Stimulated activated effector memory CD8-positive, alpha-beta T cell treated with anti-CD3 and anti-CD28 coated beads, Interleukin-12 subunit alpha, Interleukin-12 subunit beta, amount 100 ng/mL, for 72 hours (primary cell): ENCODE results near the gene CNTFR.

ENCODE experiments used
- ATAC-seq: fragments of 150-1000 bp; cut with Tn5 transposase; 2 replicates; pipeline ENCODE4 v1.10.0; 2021
- DNase-seq, 2 donors: peaks; one replicate each; pipeline ENCODE4 v3.0.0; 2021 to 2022; ENCODE audit warnings: low spot score in 2 of 2
- H3K27ac Mint-ChIP-seq: one replicate; pipeline ENCODE4 v1.8.0; 2022; ENCODE audit warnings: mild to moderate bottlenecking, mixed read lengths
- H3K36me3 Mint-ChIP-seq: one replicate; pipeline ENCODE4 v1.8.0; 2022; ENCODE audit warnings: mild to moderate bottlenecking, mixed read lengths
- H3K4me1 Mint-ChIP-seq: one replicate; pipeline ENCODE4 v1.8.0; 2022; ENCODE audit warnings: mixed read lengths
- H3K4me3 Mint-ChIP-seq: one replicate; pipeline ENCODE4 v1.8.0; 2022; ENCODE audit warnings: mild to moderate bottlenecking, mixed read lengths
- H3K9me3 Mint-ChIP-seq: one replicate; pipeline ENCODE4 v1.8.0; 2022; ENCODE audit warnings: mixed read lengths

CNTFR gene

GRCh38 chr9:34606190-34606589 is 16.7 kb upstream of the CNTFR start:
- Mint-ChIP-seq H3K36me3 (no peaks in the 10 kb centered on the region), H3K4me1 (peaks cover 9% of the 10 kb centered on the region), H3K27ac (no peak overlapping the region), H3K9me3 (no peaks in the 10 kb centered on the region), H3K4me3 (no peak overlapping the region)
- no peak for DNase-seq
- ATAC-seq: no peak

GRCh38 chr9:34603610-34604231 is 14.2 kb upstream of the CNTFR start:
- no peaks in the 10 kb centered on the region for H3K4me1 Mint-ChIP-seq

GRCh38 chr9:34601937-34602573 is 12.5 kb upstream of the CNTFR start:
- ATAC-seq: no peak
- no peak overlapping the region for H3K27ac Mint-ChIP-seq
- no peaks in the 10 kb centered on the region for H3K36me3 Mint-ChIP-seq
- H3K9me3 Mint-ChIP-seq: no peaks in the 10 kb centered on the region
- no peak for DNase-seq
- H3K4me1 Mint-ChIP-seq: no peaks in the 10 kb centered on the region
- no peak overlapping the region for H3K4me3 Mint-ChIP-seq

More at GRCh38 chr9:34603610-34604231, 14.2 kb upstream of the CNTFR start:
- H3K36me3 Mint-ChIP-seq: no peaks in the 10 kb centered on the region
- peak; percentile 77 to 90 for DNase-seq
- no peak overlapping the region for H3K27ac Mint-ChIP-seq
- H3K9me3 Mint-ChIP-seq: no peaks in the 10 kb centered on the region
- H3K4me3 Mint-ChIP-seq: no peak overlapping the region
- ATAC-seq: peak; percentile 89

GRCh38 chr9:34600908-34601307 is 11.4 kb upstream of the CNTFR start:
- Mint-ChIP-seq H3K9me3 (no peaks in the 10 kb centered on the region), H3K27ac (no peak overlapping the region), H3K4me1 (no peaks in the 10 kb centered on the region), H3K36me3 (no peaks in the 10 kb centered on the region), H3K4me3 (no peak overlapping the region)
- ATAC-seq (no peak), DNase-seq (no peak)

- H3K27ac Mint-ChIP-seq: no peak overlapping the region
- no peak overlapping the region for H3K4me3 Mint-ChIP-seq
- no peaks in the 10 kb centered on the region for H3K9me3 Mint-ChIP-seq
- ATAC-seq: no peak
- no peaks in the 10 kb centered on the region for H3K36me3 Mint-ChIP-seq
- no peaks in the 10 kb centered on the region for H3K4me1 Mint-ChIP-seq
- no peak for DNase-seq
These were observed 10.0 kb upstream of the CNTFR start for GRCh38 chr9:34599546-34599945.

GRCh38 chr9:34594177-34594576 is 4.7 kb upstream of the CNTFR start:
- no peak for ATAC-seq
- Mint-ChIP-seq H3K27ac (no peak overlapping the region), H3K4me3 (no peak overlapping the region), H3K36me3 (no peaks in the 10 kb centered on the region), H3K4me1 (peaks cover 23% of the 10 kb centered on the region), H3K9me3 (no peaks in the 10 kb centered on the region)
- no peak for DNase-seq

GRCh38 chr9:34592895-34593601 is 3.5 kb upstream of the CNTFR start:
- DNase-seq (no peak), ATAC-seq (peak; percentile 27)
- Mint-ChIP-seq H3K9me3 (no peaks in the 10 kb centered on the region), H3K4me1 (peaks cover 33% of the 10 kb centered on the region), H3K27ac (no peak overlapping the region), H3K36me3 (no peaks in the 10 kb centered on the region), H3K4me3 (peak overlapping the region; percentile 73)

- DNase-seq: no peak
- Mint-ChIP-seq H3K27ac (no peak overlapping the region), H3K9me3 (no peaks in the 10 kb centered on the region), H3K4me3 (peak overlapping the region; percentile 73), H3K36me3 (no peaks in the 10 kb centered on the region), H3K4me1 (peaks cover 33% of the 10 kb centered on the region)
- ATAC-seq: no peak
These were observed 2.7 kb upstream of the CNTFR start for GRCh38 chr9:34591917-34592866.

GRCh38 chr9:34591248-34591916 is 1.9 kb upstream of the CNTFR start:
- ATAC-seq (peak; percentile 74), DNase-seq (peak; percentile 86 to 93)
- H3K36me3 Mint-ChIP-seq: no peaks in the 10 kb centered on the region
- H3K9me3 Mint-ChIP-seq: no peaks in the 10 kb centered on the region
- H3K27ac Mint-ChIP-seq: no peak overlapping the region
- peaks cover 33% of the 10 kb centered on the region for H3K4me1 Mint-ChIP-seq
- peak overlapping the region; percentile 73 for H3K4me3 Mint-ChIP-seq

- Mint-ChIP-seq H3K4me1 (peaks cover 33% of the 10 kb centered on the region), H3K36me3 (no peaks in the 10 kb centered on the region), H3K9me3 (no peaks in the 10 kb centered on the region), H3K27ac (no peak overlapping the region), H3K4me3 (peak overlapping the region; percentile 73)
- peak; percentile 6 for ATAC-seq
- peak in 1 of 2 donors; percentile 63 for DNase-seq
These were observed 1.1 kb upstream of the CNTFR start for GRCh38 chr9:34590381-34591247.

GRCh38 chr9:34588671-34589635 is 571 bp downstream of the CNTFR start:
- no peaks in the 10 kb centered on the region for H3K9me3 Mint-ChIP-seq

GRCh38 chr9:34587271-34587670 is 2.3 kb downstream of the CNTFR start:
- no peak overlapping the region for H3K27ac Mint-ChIP-seq
- H3K4me3 Mint-ChIP-seq: no peak overlapping the region
- no peaks in the 10 kb centered on the region for H3K36me3 Mint-ChIP-seq
- ATAC-seq (peak; percentile 58), DNase-seq (no peak)
- H3K4me1 Mint-ChIP-seq: peaks cover 27% of the 10 kb centered on the region
- no peaks in the 10 kb centered on the region for H3K9me3 Mint-ChIP-seq

More at GRCh38 chr9:34588671-34589635, 571 bp downstream of the CNTFR start:
- H3K27ac Mint-ChIP-seq: no peak overlapping the region
- H3K4me3 Mint-ChIP-seq: peak overlapping the region; percentile 12
- H3K36me3 Mint-ChIP-seq: no peaks in the 10 kb centered on the region
- peaks cover 33% of the 10 kb centered on the region for H3K4me1 Mint-ChIP-seq
- DNase-seq (no peak), ATAC-seq (no peak)
